K562 (cell line): ENCODE data around the gene TRAPPC4. TPM values are rescaled to one million over a fixed set of nuclear protein-coding genes. Genes with fewer than 3 reads are reported as not detected.

Experiments
- CCAR2 ChIP-seq: fragments of 200-400 bp; formaldehyde crosslinking; IDR thresholded peaks from 2 replicates; pipeline ENCODE4 v1.6.1; 2017; ENCODE audit warnings: mild to moderate bottlenecking, low read depth, low read length
- CREBBP ChIP-seq: IDR thresholded peaks from one replicate; pipeline ENCODE4 v1.6.1; 2012; ENCODE audit warnings: low read depth, mild to moderate bottlenecking, control low read depth, inconsistent platforms, low read length
- IRF2 ChIP-seq: sonication (generic); formaldehyde crosslinking; IDR thresholded peaks from 2 replicates; pipeline ENCODE4 v1.8.1; 2022; ENCODE audit warnings: mild to moderate bottlenecking, missing genetic modification reagents
- MYBL2 ChIP-seq, 2 experiments: fragments of 450-650 bp in 1 of 2; sonication (generic) in 1 of 2; formaldehyde crosslinking in 1 of 2; IDR thresholded peaks; 2 replicates each; pipeline versions ENCODE4 v1.6.1 to v1.8.1; 2017 to 2022; ENCODE audit warnings: borderline replicate concordance in 1 of 2, inconsistent platforms in 1 of 2, low read depth in 1 of 2, mild to moderate bottlenecking in 1 of 2, missing genetic modification reagents in 1 of 2, moderate library complexity in 1 of 2
- NCOA4 ChIP-seq: fragments of 450-650 bp; IDR thresholded peaks from 2 replicates; pipeline ENCODE4 v1.6.1; 2018; ENCODE audit warnings: mild to moderate bottlenecking; ENCODE audit not compliant: partially characterized antibody
- POU5F1 ChIP-seq: fragments of 150-350 bp; IDR thresholded peaks from 2 replicates; pipeline ENCODE4 v1.6.1; 2014; ENCODE audit warnings: borderline replicate concordance, low read length, low read depth, mild to moderate bottlenecking; ENCODE audit not compliant: partially characterized antibody
- SRSF7 ChIP-seq: fragments of 200-400 bp; formaldehyde crosslinking; optimal IDR thresholded peaks from 2 replicates; pipeline ENCODE3; 2017; ENCODE audit warnings: mild to moderate bottlenecking, low read depth, low read length
- STAT5B ChIP-seq: fragments of 250-450 bp; sonication (Bioruptor Pico); IDR thresholded peaks from 2 replicates; pipeline ENCODE4 v1.8.0; 2021; ENCODE audit warnings: mild to moderate bottlenecking, inconsistent platforms
- U2AF2 ChIP-seq: fragments of 200-400 bp; formaldehyde crosslinking; optimal IDR thresholded peaks from 2 replicates; pipeline ENCODE3; 2017; ENCODE audit warnings: low read depth, mild to moderate bottlenecking, low read length
- ZNF133 ChIP-seq: fragments of 250-450 bp; sonication (Bioruptor Pico); IDR thresholded peaks from 2 replicates; pipeline ENCODE4 v1.4.0; 2020; ENCODE audit warnings: mild to moderate bottlenecking
- ZNF717 ChIP-seq: fragments of 250-450 bp; sonication (Bioruptor Pico); IDR thresholded peaks from 2 replicates; pipeline ENCODE4 v1.5.0; 2021
- ZZZ3 ChIP-seq: fragments of 450-650 bp; IDR thresholded peaks from 2 replicates; pipeline ENCODE4 v1.6.1; 2016; ENCODE audit warnings: antibody characterized with exemption, mild to moderate bottlenecking, moderate library complexity
- polyA plus RNA-seq, 8 experiments: library from polyadenylated mRNA; depleted of rRNA in 4 of 8; stranded (reverse) in 5 of 8; unstranded in 3 of 8; fragments of >200 nt; fragmentation: Nextera tagmentation in 2 of 8; fragmentation: Illumina TruSeq in 1 of 8; extraction: Ambion mirVana in 2 of 8; extraction: Trizol in 1 of 8; gene quantifications; 2 replicates each; pipeline versions ENCODE4 v1.2.1 to v1.2.3, GENCODE V29; 2011 to 2014; ENCODE audit warnings: inconsistent platforms in 1 of 8, missing spikeins in 1 of 8
- total RNA-seq, 7 experiments: library from RNA; depleted of rRNA in 6 of 7; stranded (reverse); fragments of >200 nt in 6 of 7; fragmentation: Illumina TruSeq in 2 of 7; extraction: Trizol in 2 of 7; gene quantifications; 2 replicates each; pipeline versions ENCODE4 v1.2.1 to v1.2.3, GENCODE V29; 2011 to 2021; ENCODE audit warnings: low replicate concordance in 1 of 7
- TF ChIP-seq, protein P1 (sequence below): fragments of 250-450 bp; sonication (Bioruptor Pico); IDR thresholded peaks from 2 replicates; pipeline ENCODE4 v1.8.0; 2021; ENCODE audit warnings: borderline replicate concordance, mild to moderate bottlenecking, moderate library complexity; ENCODE audit not compliant: poor library complexity, severe bottlenecking
- TF ChIP-seq, protein P2 (sequence below): fragments of 250-450 bp; sonication (Bioruptor Pico); IDR thresholded peaks from 2 replicates; pipeline ENCODE4 v1.4.0; 2020; ENCODE audit warnings: mild to moderate bottlenecking
- TF ChIP-seq, protein P3 (sequence below): fragments of 450-650 bp; IDR thresholded peaks from 2 replicates; pipeline ENCODE4 v1.6.1; 2016; ENCODE audit warnings: missing biosample characterization, missing genetic modification characterization
- TF ChIP-seq, protein P4 (sequence below): fragments of 250-450 bp; sonication (Bioruptor Pico); IDR thresholded peaks from 2 replicates; pipeline ENCODE4 v1.4.0; 2020; ENCODE audit warnings: mild to moderate bottlenecking, moderate library complexity
- TF ChIP-seq, protein P5 (sequence below), 3 experiments: fragments of 200-800 bp in 1 of 3; fragments of 250-450 bp in 1 of 3; fragments of 450-650 bp in 1 of 3; sonication (Bioruptor Pico) in 1 of 3; sonication (Bioruptor generic) in 1 of 3; formaldehyde crosslinking in 1 of 3; IDR thresholded peaks; 2 replicates each; pipeline versions ENCODE4 v1.6.1 to v1.8.0; 2016 to 2022; ENCODE audit warnings: mild to moderate bottlenecking in 2 of 3, missing genetic modification characterization in 2 of 3, missing compliant biosample characterization in 1 of 3, moderate library complexity in 1 of 3

TRAPPC4 gene
- total and polyA plus RNA-seq, 9 of the 15 experiments (the other 6 are each of a cell fraction or from before 2014, with no cell fraction given) = 121 to 524 (median 142) TPM

DNA sequence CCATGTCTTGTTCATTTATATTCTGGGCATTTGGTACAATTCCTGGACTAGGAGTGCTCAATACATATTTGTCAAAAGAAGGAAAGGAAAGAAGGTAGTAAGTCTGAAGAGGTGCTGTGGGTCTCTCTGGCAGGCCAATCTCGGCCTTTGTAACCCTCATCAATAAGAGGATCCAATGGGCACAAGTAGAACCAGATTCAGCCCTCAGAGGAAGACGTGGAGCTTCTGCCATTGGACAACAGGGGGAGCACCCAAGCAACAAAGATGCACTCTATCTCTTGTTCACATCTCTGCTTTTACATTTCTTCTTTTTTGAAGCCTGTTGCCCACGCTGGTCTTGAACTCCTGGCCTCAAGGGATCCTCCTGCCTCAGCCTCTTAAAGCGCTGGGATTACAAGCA, 46.8 kb downstream of the TRAPPC4 start (continued):
- TF ChIP-seq, protein P1, sequence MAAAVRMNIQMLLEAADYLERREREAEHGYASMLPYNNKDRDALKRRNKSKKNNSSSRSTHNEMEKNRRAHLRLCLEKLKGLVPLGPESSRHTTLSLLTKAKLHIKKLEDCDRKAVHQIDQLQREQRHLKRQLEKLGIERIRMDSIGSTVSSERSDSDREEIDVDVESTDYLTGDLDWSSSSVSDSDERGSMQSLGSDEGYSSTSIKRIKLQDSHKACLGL = no peak
- TF ChIP-seq CREBBP (no peak), ZNF133 (CRISPR knock-in tag) (no peak), CCAR2 (no peak), ZZZ3 (no peak), MYBL2 (IDR thresholded peaks at IDR 0.05; ENCODE audit: low read depth) (no peak), MYBL2 (CRISPR knock-in tag; IDR thresholded peaks at IDR 0.05; ENCODE audit: borderline replicate concordance) (no peak), U2AF2 (no peak), STAT5B (CRISPR knock-in tag) (no peak), IRF2 (CRISPR knock-in tag) (no peak), SRSF7 (no peak), POU5F1 (no peak), NCOA4 (no peak), ZNF717 (CRISPR knock-in tag) (no peak)
- TF ChIP-seq, protein P2, sequence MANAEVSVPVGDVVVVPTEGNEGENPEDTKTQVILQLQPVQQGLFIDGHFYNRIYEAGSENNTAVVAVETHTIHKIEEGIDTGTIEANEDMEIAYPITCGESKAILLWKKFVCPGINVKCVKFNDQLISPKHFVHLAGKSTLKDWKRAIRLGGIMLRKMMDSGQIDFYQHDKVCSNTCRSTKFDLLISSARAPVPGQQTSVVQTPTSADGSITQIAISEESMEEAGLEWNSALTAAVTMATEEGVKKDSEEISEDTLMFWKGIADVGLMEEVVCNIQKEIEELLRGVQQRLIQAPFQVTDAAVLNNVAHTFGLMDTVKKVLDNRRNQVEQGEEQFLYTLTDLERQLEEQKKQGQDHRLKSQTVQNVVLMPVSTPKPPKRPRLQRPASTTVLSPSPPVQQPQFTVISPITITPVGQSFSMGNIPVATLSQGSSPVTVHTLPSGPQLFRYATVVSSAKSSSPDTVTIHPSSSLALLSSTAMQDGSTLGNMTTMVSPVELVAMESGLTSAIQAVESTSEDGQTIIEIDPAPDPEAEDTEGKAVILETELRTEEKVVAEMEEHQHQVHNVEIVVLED (CRISPR knock-in tag) = no peak
- TF ChIP-seq, protein P3, sequence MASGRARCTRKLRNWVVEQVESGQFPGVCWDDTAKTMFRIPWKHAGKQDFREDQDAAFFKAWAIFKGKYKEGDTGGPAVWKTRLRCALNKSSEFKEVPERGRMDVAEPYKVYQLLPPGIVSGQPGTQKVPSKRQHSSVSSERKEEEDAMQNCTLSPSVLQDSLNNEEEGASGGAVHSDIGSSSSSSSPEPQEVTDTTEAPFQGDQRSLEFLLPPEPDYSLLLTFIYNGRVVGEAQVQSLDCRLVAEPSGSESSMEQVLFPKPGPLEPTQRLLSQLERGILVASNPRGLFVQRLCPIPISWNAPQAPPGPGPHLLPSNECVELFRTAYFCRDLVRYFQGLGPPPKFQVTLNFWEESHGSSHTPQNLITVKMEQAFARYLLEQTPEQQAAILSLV (tag) = no peak
- TF ChIP-seq, protein P4, sequence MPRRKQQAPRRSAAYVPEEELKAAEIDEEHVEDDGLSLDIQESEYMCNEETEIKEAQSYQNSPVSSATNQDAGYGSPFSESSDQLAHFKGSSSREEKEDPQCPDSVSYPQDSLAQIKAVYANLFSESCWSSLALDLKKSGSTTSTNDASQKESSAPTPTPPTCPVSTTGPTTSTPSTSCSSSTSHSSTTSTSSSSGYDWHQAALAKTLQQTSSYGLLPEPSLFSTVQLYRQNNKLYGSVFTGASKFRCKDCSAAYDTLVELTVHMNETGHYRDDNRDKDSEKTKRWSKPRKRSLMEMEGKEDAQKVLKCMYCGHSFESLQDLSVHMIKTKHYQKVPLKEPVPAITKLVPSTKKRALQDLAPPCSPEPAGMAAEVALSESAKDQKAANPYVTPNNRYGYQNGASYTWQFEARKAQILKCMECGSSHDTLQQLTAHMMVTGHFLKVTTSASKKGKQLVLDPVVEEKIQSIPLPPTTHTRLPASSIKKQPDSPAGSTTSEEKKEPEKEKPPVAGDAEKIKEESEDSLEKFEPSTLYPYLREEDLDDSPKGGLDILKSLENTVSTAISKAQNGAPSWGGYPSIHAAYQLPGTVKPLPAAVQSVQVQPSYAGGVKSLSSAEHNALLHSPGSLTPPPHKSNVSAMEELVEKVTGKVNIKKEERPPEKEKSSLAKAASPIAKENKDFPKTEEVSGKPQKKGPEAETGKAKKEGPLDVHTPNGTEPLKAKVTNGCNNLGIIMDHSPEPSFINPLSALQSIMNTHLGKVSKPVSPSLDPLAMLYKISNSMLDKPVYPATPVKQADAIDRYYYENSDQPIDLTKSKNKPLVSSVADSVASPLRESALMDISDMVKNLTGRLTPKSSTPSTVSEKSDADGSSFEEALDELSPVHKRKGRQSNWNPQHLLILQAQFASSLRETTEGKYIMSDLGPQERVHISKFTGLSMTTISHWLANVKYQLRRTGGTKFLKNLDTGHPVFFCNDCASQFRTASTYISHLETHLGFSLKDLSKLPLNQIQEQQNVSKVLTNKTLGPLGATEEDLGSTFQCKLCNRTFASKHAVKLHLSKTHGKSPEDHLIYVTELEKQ = no peak
- TF ChIP-seq, protein P5, sequence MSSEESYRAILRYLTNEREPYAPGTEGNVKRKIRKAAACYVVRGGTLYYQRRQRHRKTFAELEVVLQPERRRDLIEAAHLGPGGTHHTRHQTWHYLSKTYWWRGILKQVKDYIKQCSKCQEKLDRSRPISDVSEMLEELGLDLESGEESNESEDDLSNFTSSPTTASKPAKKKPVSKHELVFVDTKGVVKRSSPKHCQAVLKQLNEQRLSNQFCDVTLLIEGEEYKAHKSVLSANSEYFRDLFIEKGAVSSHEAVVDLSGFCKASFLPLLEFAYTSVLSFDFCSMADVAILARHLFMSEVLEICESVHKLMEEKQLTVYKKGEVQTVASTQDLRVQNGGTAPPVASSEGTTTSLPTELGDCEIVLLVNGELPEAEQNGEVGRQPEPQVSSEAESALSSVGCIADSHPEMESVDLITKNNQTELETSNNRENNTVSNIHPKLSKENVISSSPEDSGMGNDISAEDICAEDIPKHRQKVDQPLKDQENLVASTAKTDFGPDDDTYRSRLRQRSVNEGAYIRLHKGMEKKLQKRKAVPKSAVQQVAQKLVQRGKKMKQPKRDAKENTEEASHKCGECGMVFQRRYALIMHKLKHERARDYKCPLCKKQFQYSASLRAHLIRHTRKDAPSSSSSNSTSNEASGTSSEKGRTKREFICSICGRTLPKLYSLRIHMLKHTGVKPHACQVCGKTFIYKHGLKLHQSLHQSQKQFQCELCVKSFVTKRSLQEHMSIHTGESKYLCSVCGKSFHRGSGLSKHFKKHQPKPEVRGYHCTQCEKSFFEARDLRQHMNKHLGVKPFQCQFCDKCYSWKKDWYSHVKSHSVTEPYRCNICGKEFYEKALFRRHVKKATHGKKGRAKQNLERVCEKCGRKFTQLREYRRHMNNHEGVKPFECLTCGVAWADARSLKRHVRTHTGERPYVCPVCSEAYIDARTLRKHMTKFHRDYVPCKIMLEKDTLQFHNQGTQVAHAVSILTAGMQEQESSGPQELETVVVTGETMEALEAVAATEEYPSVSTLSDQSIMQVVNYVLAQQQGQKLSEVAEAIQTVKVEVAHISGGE (CRISPR knock-in tag; IDR thresholded peaks at IDR 0.05) = no peak
